Fibroblast of skin of abdomen (primary cell): ENCODE data around the gene LRRK1.
"Not testable (repeated sequence)": the region's sequence is repeated elsewhere in the genome, so short reads cannot be mapped to it uniquely, and the experiment has no call there.

Experiments
- DNase-seq: peaks from one replicate; pipeline ENCODE4 v3.0.0-alpha.2; 2013

LRRK1 gene

DNA sequence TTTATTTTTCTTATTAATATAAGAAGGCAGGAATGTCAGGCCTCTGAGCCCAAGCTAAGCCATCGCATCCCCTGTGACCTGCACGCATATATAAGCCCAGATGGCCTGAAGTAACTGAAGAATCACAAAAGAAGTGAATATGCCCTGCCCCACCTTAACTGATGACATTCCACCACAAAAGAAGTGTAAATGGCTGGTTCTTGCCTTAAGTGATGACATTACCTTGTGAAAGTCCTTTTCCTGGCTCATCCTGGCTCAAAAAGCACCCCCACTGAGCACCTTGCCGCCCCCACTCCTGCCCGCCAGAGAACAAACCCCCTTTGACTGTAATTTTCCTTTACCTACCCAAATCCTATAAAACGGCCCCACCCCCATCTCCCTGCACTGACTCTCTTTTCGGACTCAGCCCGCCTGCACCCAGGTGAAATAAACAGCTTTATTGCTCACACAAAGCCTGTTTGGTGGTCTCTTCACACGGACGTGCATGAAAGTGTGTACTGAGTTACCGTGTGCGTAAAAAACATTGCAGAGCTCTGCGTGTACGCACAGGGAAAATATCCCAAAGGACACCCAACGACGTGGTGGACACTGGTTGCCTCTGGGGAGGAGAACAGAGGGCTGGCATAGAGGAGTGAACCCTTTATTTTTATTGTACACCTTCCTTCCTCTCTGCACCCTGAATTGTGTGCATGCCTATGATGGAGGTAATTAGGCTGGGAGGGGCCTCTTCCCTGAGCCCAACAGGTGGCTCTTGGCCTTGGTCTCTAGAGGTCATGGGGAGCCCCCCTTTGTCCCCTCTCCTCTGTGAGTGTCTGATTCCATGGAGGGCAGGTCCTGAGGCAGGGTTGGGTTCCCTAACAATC is 158.9 kb downstream of the LRRK1 start:
- DNase-seq: not testable (repeated sequence)

- no peak for DNase-seq
These were observed 159.6 kb downstream of the LRRK1 start for GRCh38 chr15:101078669-101079323.

DNA sequence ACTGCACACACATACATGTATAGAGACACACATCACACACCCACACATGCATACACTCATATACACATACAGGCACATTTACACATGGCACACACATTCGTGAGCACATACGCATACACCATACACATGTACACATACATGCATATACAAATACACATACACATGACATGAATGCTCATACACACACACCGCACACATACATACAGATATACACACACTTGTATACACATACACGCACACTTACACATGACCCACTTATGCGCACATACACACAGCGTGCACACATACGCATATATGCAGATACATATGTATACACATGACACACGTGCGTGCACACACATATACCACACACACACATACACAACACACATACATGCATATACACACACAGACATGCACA is 162.7 kb downstream of the LRRK1 start:
- DNase-seq: no peak

DNA sequence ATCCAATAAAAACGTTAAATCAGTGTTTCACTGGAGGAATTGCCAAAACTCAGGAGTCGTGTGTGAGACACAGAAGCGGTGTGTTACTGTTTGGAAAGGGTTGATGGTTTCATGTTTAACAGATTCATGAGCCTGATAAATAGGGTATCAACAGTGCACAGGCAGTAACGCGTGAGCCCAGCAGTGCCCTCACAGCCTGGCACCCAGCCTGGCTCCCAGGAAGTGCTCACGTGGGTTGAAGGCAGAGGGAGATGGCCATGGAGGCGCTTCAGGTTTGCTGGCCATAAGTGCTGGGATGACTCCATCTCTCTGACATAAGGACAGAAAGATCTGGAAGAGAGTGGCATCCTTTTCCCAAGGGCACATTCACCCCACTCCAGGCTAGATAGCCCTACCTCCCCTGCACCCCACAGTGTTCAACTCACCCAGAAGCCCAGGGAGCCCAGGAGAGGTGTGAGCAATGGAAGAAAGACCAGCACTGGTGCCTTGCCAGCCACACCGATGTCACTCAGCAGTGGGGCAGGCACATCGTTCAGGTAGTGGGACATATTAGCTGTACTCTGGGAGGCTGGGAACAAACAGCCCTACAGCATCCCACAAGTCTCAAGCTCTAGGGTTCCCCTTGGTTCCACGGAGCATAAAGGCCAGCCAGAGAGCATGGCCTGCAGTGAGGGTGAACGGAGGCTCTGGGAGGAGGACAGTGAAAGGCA is 164.3 kb downstream of the LRRK1 start:
- DNase-seq: no peak

GRCh38 chr15:101084801-101085200 is 165.6 kb downstream of the LRRK1 start:
- DNase-seq: no peak

GRCh38 chr15:101085311-101085700 is 166.1 kb downstream of the LRRK1 start:
- no peak for DNase-seq

- no peak for DNase-seq
These were observed 167.4 kb downstream of the LRRK1 start for GRCh38 chr15:101086394-101087171.

GRCh38 chr15:101087172-101087769 is 168.1 kb downstream of the LRRK1 start:
- DNase-seq: no peak

- DNase-seq: no peak
These were observed 169.1 kb downstream of the LRRK1 start for GRCh38 chr15:101088271-101088670.

- peak; percentile 53 for DNase-seq
These were observed 169.8 kb downstream of the LRRK1 start for GRCh38 chr15:101088788-101089578.

- DNase-seq: no peak
These were observed 170.6 kb downstream of the LRRK1 start for GRCh38 chr15:101089579-101090427.

DNA sequence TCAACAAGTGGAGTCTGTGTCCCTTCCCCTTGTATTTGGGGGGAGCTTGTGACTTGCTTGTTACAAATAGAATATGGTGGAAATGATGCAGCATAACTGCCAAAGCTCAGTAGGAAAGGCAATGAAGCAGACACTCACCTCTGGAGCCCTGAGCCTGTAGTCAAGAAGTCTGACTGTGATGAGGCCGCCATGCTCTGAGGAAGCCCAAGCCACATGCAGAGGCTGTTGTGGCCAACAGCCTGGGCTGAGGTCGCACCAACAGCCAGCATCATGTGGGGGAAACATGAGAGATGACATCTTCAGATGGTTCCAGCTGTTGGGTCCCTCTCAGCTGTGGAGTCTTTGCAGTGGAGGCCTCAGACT is 171.3 kb downstream of the LRRK1 start:
- DNase-seq: no peak

- DNase-seq: peak; percentile 42
These were observed 172.2 kb downstream of the LRRK1 start for GRCh38 chr15:101091080-101092017.

- DNase-seq: no peak
These were observed 173.2 kb downstream of the LRRK1 start for GRCh38 chr15:101092156-101092866.

- DNase-seq: no peak
These were observed 173.7 kb downstream of the LRRK1 start for GRCh38 chr15:101092867-101093202.

DNA sequence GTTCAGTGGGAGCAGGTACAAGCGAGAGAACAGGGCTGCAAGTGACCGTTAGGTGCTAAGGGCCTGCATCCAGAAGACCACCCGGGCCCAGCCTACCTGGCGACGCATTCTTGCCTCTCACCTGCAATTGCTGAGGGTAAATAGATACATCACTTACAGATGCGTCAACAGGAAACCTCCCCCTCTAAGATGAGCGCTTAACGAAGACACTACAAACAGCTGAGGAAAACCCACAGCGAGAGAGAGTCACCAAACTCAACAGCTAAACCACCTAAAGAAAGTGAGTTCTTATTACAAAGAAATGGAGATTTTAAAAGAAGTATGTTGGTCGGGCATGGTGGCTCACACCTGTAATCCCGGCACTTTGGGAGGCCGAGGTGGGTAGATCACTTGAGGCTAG is 174.8 kb downstream of the LRRK1 start:
- DNase-seq: no peak

GRCh38 chr15:101095796-101096406 is 176.7 kb downstream of the LRRK1 start:
- not testable (repeated sequence) for DNase-seq

GRCh38 chr15:101097111-101097510 is 178.0 kb downstream of the LRRK1 start:
- DNase-seq: no peak
